Astrocyte (in vitro differentiated cells and primary cell): ENCODE data around the gene PRR36. TPM values are rescaled to one million over a fixed set of nuclear protein-coding genes. Genes with fewer than 3 reads are reported as not detected.
A peak's percentile ranks its signal among the peaks of the same experiment; 100 is the strongest.

Experiments used
- DNase-seq: peaks from one replicate; pipeline ENCODE4 v3.0.0-alpha.2; 2010; ENCODE audit warnings: low read depth
- FAIRE-seq: peaks from 2 replicates; lab custom pipeline; 2011; peaks lifted over from hg19 to GRCh38; lab: Jason Lieb, UNC
- H2AFZ ChIP-seq: 2 replicates; pipeline ENCODE4 v1.6.0; 2012; ENCODE audit warnings: low read depth, low read length, inconsistent platforms
- H3K27ac ChIP-seq: 2 replicates; pipeline ENCODE4 v1.5.1; 2011; ENCODE audit warnings: low read depth, low read length, inconsistent platforms
- H3K27me3 ChIP-seq: 2 replicates; pipeline ENCODE4 v1.6.0; 2011; ENCODE audit warnings: low read length, inconsistent platforms; ENCODE audit not compliant: insufficient read depth
- H3K36me3 ChIP-seq: 2 replicates; pipeline ENCODE4 v1.5.1; 2011; ENCODE audit warnings: low read length, inconsistent platforms; ENCODE audit not compliant: insufficient read depth
- H3K4me1 ChIP-seq: 2 replicates; pipeline ENCODE4 v1.5.1; 2011; ENCODE audit warnings: low read length, inconsistent platforms; ENCODE audit not compliant: insufficient read depth
- H3K4me2 ChIP-seq: 2 replicates; pipeline ENCODE4 v1.6.0; 2012; ENCODE audit warnings: low read length, inconsistent platforms
- H3K4me3 ChIP-seq: 2 replicates; pipeline ENCODE4 v1.5.1; 2011; ENCODE audit warnings: low read depth, mild to moderate bottlenecking, low read length, inconsistent platforms; ENCODE audit not compliant: insufficient read depth
- H3K79me2 ChIP-seq: 2 replicates; pipeline ENCODE4 v1.6.0; 2012; ENCODE audit warnings: mild to moderate bottlenecking, low read length, inconsistent platforms; ENCODE audit not compliant: insufficient read depth
- H3K9ac ChIP-seq: 2 replicates; pipeline ENCODE4 v1.6.0; 2012; ENCODE audit warnings: mild to moderate bottlenecking, low read length, inconsistent platforms
- H3K9me3 ChIP-seq: 2 replicates; pipeline ENCODE4 v1.5.1; 2012; ENCODE audit warnings: low read depth, mild to moderate bottlenecking, low read length, inconsistent platforms; ENCODE audit not compliant: insufficient read depth
- H4K20me1 ChIP-seq: 2 replicates; pipeline ENCODE4 v1.6.0; 2012; ENCODE audit warnings: low read length, inconsistent platforms; ENCODE audit not compliant: insufficient read depth
- H3K27ac Mint-ChIP-seq: one replicate; pipeline ENCODE4 v1.8.0; 2021; ENCODE audit warnings: mild to moderate bottlenecking, mixed read lengths; ENCODE audit not compliant: unreplicated experiment
- H3K27me3 Mint-ChIP-seq: one replicate; pipeline ENCODE4 v1.8.0; 2021; ENCODE audit warnings: low read depth, mixed read lengths; ENCODE audit not compliant: unreplicated experiment
- H3K36me3 Mint-ChIP-seq: one replicate; pipeline ENCODE4 v1.8.0; 2021; ENCODE audit warnings: low read depth, mixed read lengths; ENCODE audit not compliant: unreplicated experiment
- H3K4me1 Mint-ChIP-seq: one replicate; pipeline ENCODE4 v1.8.0; 2021; ENCODE audit warnings: low read depth, mixed read lengths; ENCODE audit not compliant: unreplicated experiment
- H3K4me3 Mint-ChIP-seq: one replicate; pipeline ENCODE4 v1.8.0; 2021; ENCODE audit warnings: mild to moderate bottlenecking, moderate library complexity, mixed read lengths; ENCODE audit not compliant: unreplicated experiment
- H3K9me3 Mint-ChIP-seq: one replicate; pipeline ENCODE4 v1.8.0; 2021; ENCODE audit warnings: mild to moderate bottlenecking, mixed read lengths; ENCODE audit not compliant: unreplicated experiment
- EZH2 ChIP-seq: IDR thresholded peaks from 2 replicates; pipeline ENCODE4 v1.6.1; 2012; ENCODE audit warnings: mild to moderate bottlenecking, low read length, inconsistent platforms; ENCODE audit not compliant: insufficient read depth
- total RNA-seq: library from RNA; stranded (reverse); gene quantifications from 2 replicates; pipeline ENCODE4 v1.2.1, GENCODE V29; 2021
- TF ChIP-seq, protein P1 (sequence below): IDR thresholded peaks from 2 replicates; pipeline ENCODE4 v1.5.1; 2011; ENCODE audit warnings: low read depth, mild to moderate bottlenecking, inconsistent platforms, low read length, moderate library complexity; ENCODE audit not compliant: insufficient read depth

The PRR36 gene
- total RNA-seq, 1 donor from 2014 or later = 1.3 TPM

DNA sequence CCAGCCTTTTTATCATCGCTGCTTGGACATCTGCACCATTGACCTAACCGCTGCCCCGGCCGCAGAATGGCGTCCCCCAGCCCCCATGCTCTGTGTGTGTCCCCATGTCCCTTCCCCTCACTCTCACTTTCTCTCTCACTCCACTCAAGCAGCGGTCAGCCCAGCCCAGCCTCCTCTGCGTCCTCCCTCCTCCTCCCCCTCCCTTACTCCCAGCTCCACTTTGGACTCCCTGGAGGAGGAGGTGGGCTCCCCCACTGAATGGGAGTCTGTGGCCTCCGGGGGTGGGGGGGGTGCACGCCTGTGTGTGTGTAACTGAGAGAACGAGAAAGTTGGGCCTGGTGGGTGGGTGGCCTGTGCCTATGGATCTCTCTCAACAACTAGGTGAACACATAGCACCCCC is 31.7 kb upstream of the PRR36 start:
- TF ChIP-seq, protein P1, sequence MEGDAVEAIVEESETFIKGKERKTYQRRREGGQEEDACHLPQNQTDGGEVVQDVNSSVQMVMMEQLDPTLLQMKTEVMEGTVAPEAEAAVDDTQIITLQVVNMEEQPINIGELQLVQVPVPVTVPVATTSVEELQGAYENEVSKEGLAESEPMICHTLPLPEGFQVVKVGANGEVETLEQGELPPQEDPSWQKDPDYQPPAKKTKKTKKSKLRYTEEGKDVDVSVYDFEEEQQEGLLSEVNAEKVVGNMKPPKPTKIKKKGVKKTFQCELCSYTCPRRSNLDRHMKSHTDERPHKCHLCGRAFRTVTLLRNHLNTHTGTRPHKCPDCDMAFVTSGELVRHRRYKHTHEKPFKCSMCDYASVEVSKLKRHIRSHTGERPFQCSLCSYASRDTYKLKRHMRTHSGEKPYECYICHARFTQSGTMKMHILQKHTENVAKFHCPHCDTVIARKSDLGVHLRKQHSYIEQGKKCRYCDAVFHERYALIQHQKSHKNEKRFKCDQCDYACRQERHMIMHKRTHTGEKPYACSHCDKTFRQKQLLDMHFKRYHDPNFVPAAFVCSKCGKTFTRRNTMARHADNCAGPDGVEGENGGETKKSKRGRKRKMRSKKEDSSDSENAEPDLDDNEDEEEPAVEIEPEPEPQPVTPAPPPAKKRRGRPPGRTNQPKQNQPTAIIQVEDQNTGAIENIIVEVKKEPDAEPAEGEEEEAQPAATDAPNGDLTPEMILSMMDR = no peak
- no peak for TF ChIP-seq EZH2
- H3K27ac Mint-ChIP-seq = no peak overlapping the region
- H3K27me3 Mint-ChIP-seq = no peaks in the 10 kb centered on the region
- no peak overlapping the region for H3K4me3 ChIP-seq
- peaks cover 21% of the 10 kb centered on the region for H3K4me1 ChIP-seq
- H3K79me2 ChIP-seq = peaks cover 45% of the 10 kb centered on the region
- no peaks in the 10 kb centered on the region for H3K9me3 ChIP-seq
- H3K9me3 Mint-ChIP-seq = peaks cover 2% of the 10 kb centered on the region
- DNase-seq (no peak), FAIRE-seq (no peak)
- no peaks in the 10 kb centered on the region for H3K36me3 Mint-ChIP-seq
- H3K4me3 Mint-ChIP-seq = peak overlapping the region; percentile 51
- no peak overlapping the region for H2AFZ ChIP-seq
- H3K9ac ChIP-seq = no peak overlapping the region
- no peaks in the 10 kb centered on the region for H3K27me3 ChIP-seq
- H3K4me2 ChIP-seq = peak overlapping the region; percentile 100
- no peaks in the 10 kb centered on the region for H3K36me3 ChIP-seq
- H3K27ac ChIP-seq = no peak overlapping the region
- H3K4me1 Mint-ChIP-seq = peaks cover 5% of the 10 kb centered on the region
- peaks cover 49% of the 10 kb centered on the region for H4K20me1 ChIP-seq

DNA sequence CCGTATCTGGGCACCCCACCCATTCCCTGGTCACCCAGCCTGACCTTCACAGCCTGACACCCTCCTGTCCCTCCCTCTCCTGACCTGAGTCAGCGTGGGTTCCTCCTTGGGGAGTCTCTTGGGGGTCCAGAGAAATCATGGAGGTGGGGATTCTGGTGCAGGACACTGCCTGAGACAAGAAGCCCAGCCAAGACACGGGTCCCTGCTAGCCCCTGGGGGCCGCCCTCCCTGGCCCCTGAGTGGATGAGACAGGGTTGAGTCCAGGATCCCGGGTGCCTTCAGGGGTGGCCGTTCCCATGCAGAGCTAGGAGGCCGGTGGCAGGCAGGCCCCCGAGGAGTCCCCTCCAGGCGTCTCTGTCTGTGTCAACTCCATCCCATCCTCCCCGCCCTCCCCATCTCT is 31.1 kb upstream of the PRR36 start:
- no peak overlapping the region for H2AFZ ChIP-seq
- Mint-ChIP-seq H3K27ac (peak overlapping the region; percentile 89), H3K4me1 (peaks cover 5% of the 10 kb centered on the region), H3K36me3 (peaks cover 3% of the 10 kb centered on the region), H3K27me3 (no peaks in the 10 kb centered on the region), H3K4me3 (peak overlapping the region; percentile 87), H3K9me3 (peaks cover 2% of the 10 kb centered on the region)
- FAIRE-seq = no peak
- H3K9ac ChIP-seq = peak overlapping the region; percentile 92
- H3K4me2 ChIP-seq = peak overlapping the region; percentile 100
- peaks cover 49% of the 10 kb centered on the region for H4K20me1 ChIP-seq
- H3K27me3 ChIP-seq = no peaks in the 10 kb centered on the region
- no peak for DNase-seq
- H3K27ac ChIP-seq = no peak overlapping the region
- peaks cover 45% of the 10 kb centered on the region for H3K79me2 ChIP-seq
- H3K4me3 ChIP-seq = no peak overlapping the region
- TF ChIP-seq, protein P1 = no peak
- no peak for TF ChIP-seq EZH2
- H3K9me3 ChIP-seq = no peaks in the 10 kb centered on the region
- H3K4me1 ChIP-seq = peaks cover 21% of the 10 kb centered on the region
- H3K36me3 ChIP-seq = no peaks in the 10 kb centered on the region

DNA sequence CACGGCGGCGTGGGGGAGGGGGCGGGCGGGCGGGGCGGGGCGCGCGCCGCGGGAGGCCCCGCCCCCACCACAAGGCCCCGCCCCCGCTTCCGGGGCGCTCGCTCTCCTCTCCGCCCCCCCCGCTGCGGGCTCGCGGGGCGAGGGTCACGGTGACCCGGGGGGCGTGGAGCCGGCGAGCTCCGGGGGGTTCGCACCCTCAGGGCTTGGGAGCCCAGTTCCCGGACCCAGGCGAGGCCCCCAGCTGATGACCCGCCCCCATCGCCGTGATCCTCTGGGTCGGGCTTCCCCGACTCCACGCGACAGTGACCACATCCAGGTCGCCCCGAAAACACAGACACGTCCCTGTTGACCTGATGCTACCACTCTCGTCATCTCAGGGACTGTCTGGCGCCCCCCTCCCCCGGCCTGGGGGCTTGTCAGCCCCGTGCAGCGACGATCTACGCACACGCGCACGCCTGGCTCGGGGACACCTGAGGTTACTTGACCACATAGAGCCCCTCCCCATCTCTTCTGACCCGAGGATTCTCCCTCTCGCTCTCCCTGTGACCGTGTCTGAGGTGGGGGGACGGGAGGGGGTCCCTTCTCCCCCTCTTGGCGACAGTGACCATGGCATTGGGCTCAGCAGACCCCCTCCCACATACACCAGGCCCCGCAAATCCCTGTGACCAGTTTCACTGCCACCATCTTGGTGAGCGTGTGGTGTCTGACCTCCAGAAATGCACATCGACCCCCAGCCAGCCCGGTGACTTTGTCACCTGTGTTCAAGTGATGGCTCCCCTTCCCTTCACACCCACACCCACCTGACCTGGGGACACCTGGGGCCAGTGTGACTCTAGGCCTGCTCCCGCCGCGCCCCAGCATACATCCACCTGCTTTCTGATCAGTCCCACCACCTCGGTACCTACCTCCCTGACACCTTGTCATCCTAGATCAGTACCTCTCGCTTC is 30.2 kb upstream of the PRR36 start:
- TF ChIP-seq, protein P1 = no peak
- TF ChIP-seq EZH2 = no peak
- peaks cover 21% of the 10 kb centered on the region for H3K4me1 ChIP-seq
- peak overlapping the region; percentile 92 for H3K9ac ChIP-seq
- no peak for FAIRE-seq
- Mint-ChIP-seq H3K4me3 (peak overlapping the region; percentile 87), H3K27ac (peak overlapping the region; percentile 89), H3K27me3 (no peaks in the 10 kb centered on the region), H3K9me3 (peaks cover 2% of the 10 kb centered on the region), H3K4me1 (peaks cover 5% of the 10 kb centered on the region), H3K36me3 (peaks cover 7% of the 10 kb centered on the region)
- H3K27me3 ChIP-seq = no peaks in the 10 kb centered on the region
- no peaks in the 10 kb centered on the region for H3K9me3 ChIP-seq
- peak overlapping the region; percentile 100 for H3K4me2 ChIP-seq
- peaks cover 45% of the 10 kb centered on the region for H3K79me2 ChIP-seq
- no peaks in the 10 kb centered on the region for H3K36me3 ChIP-seq
- H2AFZ ChIP-seq = peak overlapping the region; percentile 59
- no peak for DNase-seq
- peak overlapping the region; percentile 81 for H3K4me3 ChIP-seq
- peak overlapping the region; percentile 77 for H3K27ac ChIP-seq
- peaks cover 47% of the 10 kb centered on the region for H4K20me1 ChIP-seq
